Stimulated activated memory B cell treated with anti-CD40 and anti-IgM and Interleukin-4, amounts not matched to agents 10 μg/mL and 1 μg/mL and 100 μg/mL, for 72 hours (primary cell): Measurements from ENCODE around the gene PDCD2.
"Not testable (repeated sequence)": the region's sequence is repeated elsewhere in the genome, so short reads cannot be mapped to it uniquely, and the experiment has no call there.

Source experiments
- ATAC-seq: fragments of 150-1000 bp; cut with Tn5 transposase; 2 replicates; pipeline ENCODE4 v1.10.0; 2021
- H3K27ac Mint-ChIP-seq: one replicate; pipeline ENCODE4 v1.8.0; 2022; ENCODE audit warnings: mild to moderate bottlenecking, mixed read lengths
- H3K27me3 Mint-ChIP-seq: one replicate; pipeline ENCODE4 v1.8.0; 2022; ENCODE audit warnings: mixed read lengths
- H3K36me3 Mint-ChIP-seq: one replicate; pipeline ENCODE4 v1.8.0; 2022; ENCODE audit warnings: mixed read lengths
- H3K4me1 Mint-ChIP-seq: one replicate; pipeline ENCODE4 v1.8.0; 2022; ENCODE audit warnings: mixed read lengths
- H3K4me3 Mint-ChIP-seq: one replicate; pipeline ENCODE4 v1.8.0; 2022; ENCODE audit warnings: mild to moderate bottlenecking, moderate library complexity, mixed read lengths
- H3K9me3 Mint-ChIP-seq: one replicate; pipeline ENCODE4 v1.8.0; 2022; ENCODE audit warnings: mixed read lengths

PDCD2 gene

GRCh38 chr6:170527995-170528394 is 56.4 kb downstream of the PDCD2 start:
- not testable (repeated sequence) for H3K27ac Mint-ChIP-seq, H3K4me1 Mint-ChIP-seq, H3K4me3 Mint-ChIP-seq, H3K27me3 Mint-ChIP-seq, H3K9me3 Mint-ChIP-seq, ATAC-seq, H3K36me3 Mint-ChIP-seq

- no peaks in the 10 kb centered on the region for H3K27me3 Mint-ChIP-seq
- peaks cover 7% of the 10 kb centered on the region for H3K36me3 Mint-ChIP-seq
- ATAC-seq: no peak
- no peak overlapping the region for H3K4me3 Mint-ChIP-seq
- H3K4me1 Mint-ChIP-seq: no peaks in the 10 kb centered on the region
- H3K9me3 Mint-ChIP-seq: no peaks in the 10 kb centered on the region
- no peak overlapping the region for H3K27ac Mint-ChIP-seq
Measured at GRCh38 chr6:170525795-170526194, 58.6 kb downstream of the PDCD2 start.
